Measurements from ENCODE around the gene BTD. TPM values are rescaled to one million over a fixed set of nuclear protein-coding genes. Genes with fewer than 3 reads are reported as not detected.

Gene BTD
- total RNA-seq, 1 donor: 18.3 TPM

- no peak for DNase-seq (ENCODE audit: low read depth in 2 of 3, low spot score in 2 of 3)
Measured at GRCh38 chr3:15634671-15635070, 33.1 kb downstream of the BTD start.

- no peak for DNase-seq (ENCODE audit: low read depth in 2 of 3, low spot score in 2 of 3)
Measured at GRCh38 chr3:15635121-15635661, 33.6 kb downstream of the BTD start.

- no peak for DNase-seq (ENCODE audit: low read depth in 2 of 3, low spot score in 2 of 3)
Measured at GRCh38 chr3:15636028-15636709, 34.6 kb downstream of the BTD start.

GRCh38 chr3:15637131-15637951 is 35.8 kb downstream of the BTD start:
- no peak for DNase-seq (ENCODE audit: low read depth in 2 of 3, low spot score in 2 of 3)

GRCh38 chr3:15638193-15638890 is 36.8 kb downstream of the BTD start:
- DNase-seq (ENCODE audit: low read depth in 2 of 3, low spot score in 2 of 3): no peak

GRCh38 chr3:15638891-15639262 is 37.3 kb downstream of the BTD start:
- no peak for DNase-seq (ENCODE audit: low read depth in 2 of 3, low spot score in 2 of 3)

DNA sequence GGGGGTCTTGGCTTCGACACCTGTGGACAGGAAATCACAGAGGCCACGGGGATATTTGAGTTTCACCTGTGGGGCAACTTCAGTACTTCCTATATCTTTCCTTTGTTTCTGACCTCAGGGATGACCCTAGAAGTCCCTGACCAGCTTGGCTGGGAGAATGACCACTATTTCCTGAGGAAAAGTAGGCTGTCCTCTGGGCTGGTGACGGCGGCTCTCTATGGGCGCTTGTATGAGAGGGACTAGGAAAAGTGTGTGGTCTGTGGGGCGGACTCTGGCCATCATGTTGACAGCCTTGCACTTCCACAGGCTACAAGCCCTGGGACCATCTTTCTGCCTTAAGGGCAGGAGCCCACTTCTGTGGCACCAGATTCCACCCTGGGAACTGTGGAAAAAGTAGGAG is 43.7 kb downstream of the BTD start:
- no peak for DNase-seq (ENCODE audit: low read depth in 2 of 3, low spot score in 2 of 3)

- DNase-seq (ENCODE audit: low read depth in 2 of 3, low spot score in 2 of 3): no peak
Measured at GRCh38 chr3:15645740-15646501, 44.4 kb downstream of the BTD start.

GRCh38 chr3:15646851-15647511 is 45.4 kb downstream of the BTD start:
- DNase-seq (ENCODE audit: low read depth in 2 of 3, low spot score in 2 of 3): no peak

DNA sequence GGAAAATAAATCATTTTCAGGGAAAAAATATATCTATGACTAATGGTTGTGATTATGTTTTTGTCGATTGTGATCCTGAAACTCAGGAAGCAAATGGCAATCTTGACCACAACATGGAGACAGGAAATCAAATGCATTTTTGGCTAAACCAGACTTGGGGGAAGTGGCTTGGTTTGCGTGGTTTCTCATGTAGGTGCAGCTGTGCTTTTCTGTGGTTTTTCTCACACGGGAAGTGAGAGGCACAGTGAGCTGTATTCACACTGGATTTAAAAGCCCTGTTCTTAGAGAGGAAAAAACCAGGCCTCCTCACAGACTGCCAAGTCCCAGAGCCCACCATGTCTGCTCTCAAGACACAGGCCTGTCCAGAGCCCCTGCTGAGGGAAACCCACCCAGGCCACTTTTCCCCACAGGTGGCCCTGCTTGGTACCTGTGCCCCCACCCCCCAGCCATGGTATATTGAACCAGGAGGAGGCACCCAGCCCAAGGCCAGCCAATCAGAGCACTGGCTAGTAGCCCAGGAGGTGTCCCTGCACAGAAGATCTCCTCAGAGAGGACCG is 46.1 kb downstream of the BTD start:
- peak; percentile 18 to 94 (median 90) for DNase-seq (ENCODE audit: low read depth in 2 of 3, low spot score in 2 of 3)

DNA sequence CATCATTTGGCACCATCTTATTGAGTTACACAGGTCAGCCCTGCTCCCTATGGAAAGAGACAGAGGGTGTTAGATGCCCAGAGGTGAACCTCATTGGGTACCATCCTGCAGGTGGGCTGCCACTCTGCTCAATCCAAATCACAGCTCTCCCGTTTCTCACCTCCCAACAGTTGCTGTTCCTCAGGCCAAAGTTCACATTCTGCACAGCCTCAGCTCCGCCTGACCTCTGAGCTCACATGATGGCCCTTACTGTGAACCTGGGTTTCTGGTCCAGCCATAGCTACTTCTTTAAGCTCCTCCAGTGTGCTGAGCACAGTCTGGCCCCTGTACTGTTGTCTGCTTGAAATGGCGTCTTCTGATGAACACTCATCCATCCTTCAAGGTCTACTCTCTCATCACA is 47.8 kb downstream of the BTD start:
- no peak for DNase-seq (ENCODE audit: low read depth in 2 of 3, low spot score in 2 of 3)

DNA sequence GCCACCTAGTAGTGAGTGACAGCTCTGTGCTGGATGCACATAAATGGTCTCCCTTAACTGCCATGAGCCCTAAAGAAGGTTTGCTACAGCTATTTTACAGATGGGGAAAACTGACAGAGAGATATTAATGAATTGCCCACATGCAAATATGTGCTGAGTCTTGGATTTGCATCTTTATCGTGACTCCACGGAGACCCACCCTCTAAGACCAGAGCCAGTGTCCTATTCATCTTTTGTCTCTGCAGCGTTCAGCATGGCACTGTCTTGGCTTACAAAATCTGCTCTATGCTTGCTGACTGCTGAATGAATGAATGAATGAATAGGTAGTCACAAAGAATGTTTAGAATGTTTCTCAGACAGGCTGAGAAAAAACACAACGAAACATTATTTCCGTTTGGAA is 48.3 kb downstream of the BTD start:
- DNase-seq (ENCODE audit: low read depth in 2 of 3, low spot score in 2 of 3): no peak

GRCh38 chr3:15651396-15651795 is 49.9 kb downstream of the BTD start:
- no peak for DNase-seq (ENCODE audit: low read depth in 2 of 3, low spot score in 2 of 3)

GRCh38 chr3:15653321-15653720 is 51.8 kb downstream of the BTD start:
- DNase-seq (ENCODE audit: low read depth in 2 of 3, low spot score in 2 of 3): no peak

- no peak for DNase-seq (ENCODE audit: low read depth in 2 of 3, low spot score in 2 of 3)
Measured at GRCh38 chr3:15654127-15654526, 52.6 kb downstream of the BTD start.

DNA sequence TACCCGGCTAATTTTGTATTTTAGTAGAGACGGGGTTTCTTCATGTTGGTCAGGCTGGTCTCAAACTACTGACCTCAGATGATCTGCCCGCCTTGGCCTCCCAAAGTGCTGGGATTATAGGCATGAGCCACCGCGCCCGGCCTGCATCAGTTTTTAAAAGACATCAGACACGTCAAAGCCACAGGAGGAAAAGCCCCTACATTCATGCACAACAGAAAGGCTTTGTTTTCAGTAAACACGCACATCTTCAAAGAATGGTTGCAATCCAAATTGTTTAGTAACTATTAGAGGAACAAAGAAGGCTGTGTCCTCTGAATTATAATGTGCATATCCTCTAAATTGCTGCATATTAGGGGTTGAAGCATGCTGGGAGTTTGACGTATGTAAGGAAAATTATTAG is 53.3 kb downstream of the BTD start:
- no peak for DNase-seq (ENCODE audit: low read depth in 2 of 3, low spot score in 2 of 3)

GRCh38 chr3:15656342-15656741 is 54.8 kb downstream of the BTD start:
- peak in 1 of 3 donors; percentile 24 for DNase-seq (ENCODE audit: low read depth in 2 of 3, low spot score in 2 of 3)

- DNase-seq (ENCODE audit: low read depth in 2 of 3, low spot score in 2 of 3): no peak
Measured at GRCh38 chr3:15657016-15657415, 55.5 kb downstream of the BTD start.

GRCh38 chr3:15659254-15659975 is 57.9 kb downstream of the BTD start:
- no peak for DNase-seq (ENCODE audit: low read depth in 2 of 3, low spot score in 2 of 3)
